Esophagus mucosa (tissue), 1 donor: ENCODE measurements around the gene ULK2. TPM values are rescaled to one million over a fixed set of nuclear protein-coding genes. Genes with fewer than 3 reads are reported as not detected.

Experiments used
- ATAC-seq: fragments of 200-7000 bp; cut with Tn5 transposase; one replicate; pipeline ENCODE4 v1.9.1; 2020
- total RNA-seq: library from RNA; stranded (reverse); gene quantifications from one replicate; pipeline ENCODE4 v1.2.4, GENCODE V29; 2023
- donor health status: DM: yes; HTN: yes; CAD: no.

ULK2 gene
- total RNA-seq, 1 donor from 2014 or later, result 8.4 TPM

DNA sequence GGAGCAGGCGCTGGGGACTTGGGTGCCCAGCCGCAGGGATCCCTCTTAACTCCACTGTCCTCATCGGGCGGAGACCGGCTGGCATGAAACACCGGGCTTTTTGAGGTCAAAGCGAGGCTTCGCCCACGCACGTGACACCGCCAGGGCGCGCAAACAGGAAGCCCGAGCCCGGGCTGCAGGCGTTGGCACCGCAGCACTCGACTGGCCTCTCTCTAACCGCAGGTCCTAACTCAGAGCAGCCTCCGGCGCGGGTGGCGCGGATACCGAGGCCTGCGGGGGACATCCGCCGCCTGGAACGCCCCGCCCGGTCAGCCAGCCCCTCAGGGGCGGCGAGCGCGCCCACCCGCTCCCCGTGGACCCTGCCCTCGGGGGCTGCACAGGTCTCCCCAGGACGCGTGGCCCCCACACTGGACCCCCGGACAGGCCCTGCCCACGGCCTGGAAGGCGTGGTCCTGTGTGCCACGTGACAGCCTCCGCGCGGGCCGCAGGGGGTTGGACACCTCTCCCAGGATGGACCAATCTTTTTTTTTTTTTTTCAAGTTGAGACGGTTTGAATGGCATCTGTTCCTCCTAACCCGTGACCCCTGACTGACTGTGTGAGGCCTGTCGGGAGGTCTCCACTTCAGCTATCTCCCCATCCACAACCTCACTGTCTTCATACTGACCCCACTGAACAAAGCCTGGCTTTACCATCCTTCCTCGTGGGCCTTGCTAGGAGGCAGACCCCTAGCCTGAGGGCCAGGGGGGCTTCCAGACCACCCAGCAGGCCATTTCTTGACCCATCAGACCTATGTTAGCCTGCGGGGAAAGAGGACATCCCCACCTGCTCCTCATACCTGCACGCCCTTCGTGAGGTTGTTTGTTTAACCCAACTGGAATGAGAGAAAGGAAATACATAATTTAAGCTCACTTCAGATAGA lies 143.0 kb downstream of the ULK2 start:
- peak; percentile 77 for ATAC-seq

GRCh38 chr17:19723964-19724363 lies 143.8 kb downstream of the ULK2 start:
- ATAC-seq, result peak; percentile 77

Other genes with a start within 250 kb of the ULK2 start
- gene ALDH3A2, start 219.2 kb downstream of the ULK2 start, total RNA-seq, result 98.6 TPM
- 0.92 TPM for gene SLC47A2, start 151.4 kb downstream of the ULK2 start, total RNA-seq
- gene ALDH3A1, start 119.6 kb downstream of the ULK2 start, total RNA-seq, result 194 TPM
- 20.6 TPM for gene AKAP10, start 109.9 kb upstream of the ULK2 start, total RNA-seq
- gene SPECC1, start 141.4 kb upstream of the ULK2 start, total RNA-seq, result 13.8 TPM